ENCODE data around the gene TOMM6. TPM values are rescaled to one million over a fixed set of nuclear protein-coding genes. Genes with fewer than 3 reads are reported as not detected.

The TOMM6 gene
- total RNA-seq, 2 donors from 2014 or later: 207 to 212 TPM

DNA sequence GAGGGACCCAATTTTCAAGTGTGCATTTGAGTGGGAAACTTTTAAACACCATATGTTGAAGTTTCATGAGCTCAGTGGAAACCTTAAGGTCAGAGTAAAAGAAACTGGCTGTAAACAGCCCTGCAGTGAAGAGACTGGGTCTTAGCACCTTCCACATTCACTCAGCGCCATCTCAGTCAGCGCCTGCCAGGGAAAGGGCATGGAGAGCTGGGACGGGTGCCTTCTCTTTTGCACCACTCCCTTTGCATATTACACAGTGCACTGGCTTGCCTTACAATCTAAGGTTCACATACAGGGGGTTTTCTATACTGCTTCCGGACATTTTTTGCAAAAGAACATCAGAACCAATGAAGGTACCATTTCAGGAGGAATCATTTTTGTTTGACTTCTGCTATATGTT, 4.5 kb downstream of the TOMM6 start:
- Histone ChIP-seq H3K9me3 (ENCODE audit: control insufficient read depth, low read length) (no peaks in the 10 kb centered on the region), H3K4me1 (ENCODE audit: control insufficient read depth, insufficient read depth, low read length) (no peaks in the 10 kb centered on the region), H3K36me3 (ENCODE audit: control insufficient read depth, insufficient read depth, low read length) (peaks cover 59% of the 10 kb centered on the region), H3K9ac (ENCODE audit: extremely low read depth, low read length, poor library complexity, severe bottlenecking) (no peak overlapping the region), H3K4me3 (ENCODE audit: low read length) (no peak overlapping the region), H3K27me3 (ENCODE audit: control insufficient read depth, insufficient read depth, low read length, poor library complexity, severe bottlenecking) (no peaks in the 10 kb centered on the region), H3K27ac (ENCODE audit: low read depth, low read length) (no peak overlapping the region)
- H3K4me3 Mint-ChIP-seq: no peak overlapping the region
- peaks cover 31% of the 10 kb centered on the region for H3K36me3 Mint-ChIP-seq (ENCODE audit: low read depth)
- no peaks in the 10 kb centered on the region for H3K27me3 Mint-ChIP-seq (ENCODE audit: insufficient read depth)
- no peaks in the 10 kb centered on the region for H3K4me1 Mint-ChIP-seq
- peak; percentile 29 for DNase-seq
- H3K27ac Mint-ChIP-seq: no peak overlapping the region
- 95 to 100% methylated on average over 3 to 4 of the region's 4 CpGs for WGBS, 2 experiments (ENCODE audit: insufficient coverage in 1 of 2, insufficient read length in 1 of 2)
- TF ChIP-seq CTCF (conservative IDR thresholded peaks at IDR 0.05): no peak
- H3K9me3 Mint-ChIP-seq: no peaks in the 10 kb centered on the region

DNA sequence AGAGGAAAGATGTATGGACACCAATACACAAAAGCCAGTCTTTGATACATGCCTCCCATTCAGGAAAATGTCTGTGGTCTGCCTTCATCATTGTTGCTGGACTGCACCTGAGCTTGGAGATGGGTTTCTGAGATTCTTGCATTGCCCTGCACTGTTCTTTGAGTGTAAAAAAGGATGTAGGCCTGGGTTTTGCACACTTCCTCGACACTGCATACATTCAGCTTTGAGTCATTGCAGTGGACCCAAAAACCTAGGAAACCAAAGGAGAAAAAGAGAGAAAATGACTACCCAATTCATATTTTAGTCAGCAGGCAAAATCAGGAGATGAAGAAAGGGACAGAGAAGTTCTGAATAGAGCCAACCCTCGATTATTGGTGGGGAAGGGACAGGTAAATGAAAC, 9.0 kb downstream of the TOMM6 start:
- Mint-ChIP-seq H3K9me3 (no peaks in the 10 kb centered on the region), H3K27me3 (ENCODE audit: insufficient read depth) (no peaks in the 10 kb centered on the region), H3K27ac (no peak overlapping the region), H3K4me3 (no peak overlapping the region), H3K4me1 (no peaks in the 10 kb centered on the region), H3K36me3 (ENCODE audit: low read depth) (peaks cover 21% of the 10 kb centered on the region)
- no peak overlapping the region for H3K9ac ChIP-seq (ENCODE audit: extremely low read depth, low read length, poor library complexity, severe bottlenecking)
- peak; percentile 1 for DNase-seq
- H3K4me3 ChIP-seq (ENCODE audit: low read length): no peak overlapping the region
- H3K9me3 ChIP-seq (ENCODE audit: control insufficient read depth, low read length): no peaks in the 10 kb centered on the region
- peaks cover 43% of the 10 kb centered on the region for H3K36me3 ChIP-seq (ENCODE audit: control insufficient read depth, insufficient read depth, low read length)
- no peak overlapping the region for H3K27ac ChIP-seq (ENCODE audit: low read depth, low read length)
- H3K27me3 ChIP-seq (ENCODE audit: control insufficient read depth, insufficient read depth, low read length, poor library complexity, severe bottlenecking): no peaks in the 10 kb centered on the region
- WGBS, 2 experiments (ENCODE audit: insufficient coverage in 1 of 2, insufficient read length in 1 of 2): 92 to 93% methylated on average over 1 to 2 of the region's 2 CpGs
- TF ChIP-seq CTCF (conservative IDR thresholded peaks at IDR 0.05): no peak
- no peaks in the 10 kb centered on the region for H3K4me1 ChIP-seq (ENCODE audit: control insufficient read depth, insufficient read depth, low read length)

DNA sequence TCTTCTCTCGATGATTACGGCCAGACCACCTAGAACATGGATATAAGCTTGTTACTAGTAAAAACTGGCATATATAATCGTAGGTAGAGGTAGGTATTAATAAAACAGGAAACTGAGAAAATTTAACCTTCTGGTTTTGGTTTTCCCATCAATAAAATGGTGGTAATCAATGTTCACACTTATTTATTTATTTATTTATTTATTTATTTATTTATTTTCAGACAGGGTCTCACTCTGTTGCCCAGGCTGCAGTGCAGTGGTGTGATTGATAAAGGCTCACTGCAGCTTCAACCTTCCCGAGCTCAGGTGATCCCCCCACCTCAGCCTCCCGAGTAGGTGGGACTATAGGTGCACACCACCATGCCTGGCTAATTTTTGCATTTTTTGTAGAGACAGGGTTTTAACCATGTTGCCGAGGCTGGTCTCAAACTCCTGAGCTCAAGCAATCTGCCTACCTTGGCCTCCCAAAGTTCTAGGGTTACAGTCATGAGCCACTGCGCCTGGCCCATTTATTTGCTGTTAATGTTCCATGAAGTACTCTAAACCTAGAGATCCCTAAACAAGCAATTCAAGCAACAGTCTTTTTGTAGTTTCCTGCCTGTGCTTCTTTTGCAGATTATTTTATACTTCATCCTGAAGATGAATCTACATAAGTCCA, 11.5 kb downstream of the TOMM6 start:
- Mint-ChIP-seq H3K36me3 (ENCODE audit: low read depth) (peaks cover 9% of the 10 kb centered on the region), H3K27ac (no peak overlapping the region), H3K4me3 (no peak overlapping the region), H3K9me3 (no peaks in the 10 kb centered on the region), H3K27me3 (ENCODE audit: insufficient read depth) (no peaks in the 10 kb centered on the region), H3K4me1 (no peaks in the 10 kb centered on the region)
- 94 to 95% methylated on average over 5 to 7 of the region's 7 CpGs for WGBS, 2 experiments (ENCODE audit: insufficient coverage in 1 of 2, insufficient read length in 1 of 2)
- no peak for TF ChIP-seq CTCF (conservative IDR thresholded peaks at IDR 0.05)
- peaks cover 31% of the 10 kb centered on the region for H3K36me3 ChIP-seq (ENCODE audit: control insufficient read depth, insufficient read depth, low read length)
- no peak overlapping the region for H3K27ac ChIP-seq (ENCODE audit: low read depth, low read length)
- H3K9me3 ChIP-seq (ENCODE audit: control insufficient read depth, low read length): no peaks in the 10 kb centered on the region
- H3K4me3 ChIP-seq (ENCODE audit: low read length): no peak overlapping the region
- H3K9ac ChIP-seq (ENCODE audit: extremely low read depth, low read length, poor library complexity, severe bottlenecking): no peak overlapping the region
- no peaks in the 10 kb centered on the region for H3K4me1 ChIP-seq (ENCODE audit: control insufficient read depth, insufficient read depth, low read length)
- DNase-seq: peak; percentile 13
- H3K27me3 ChIP-seq (ENCODE audit: control insufficient read depth, insufficient read depth, low read length, poor library complexity, severe bottlenecking): no peaks in the 10 kb centered on the region

Measured in endodermal cell (in vitro differentiated cells).